Nephron (organoid): ENCODE results near the gene ZNF764.
A peak's percentile ranks its signal among the peaks of the same experiment; 100 is the strongest.
"Not testable (repeated sequence)": the region's sequence is repeated elsewhere in the genome, so short reads cannot be mapped to it uniquely, and the experiment has no call there.

ENCODE experiments used
- H3K27ac Mint-ChIP-seq, 3 experiments: 2 replicates each; pipeline ENCODE4 v1.8.0; 2020; ENCODE audit warnings: mixed read lengths in 3 of 3, mild to moderate bottlenecking in 2 of 3, moderate library complexity in 1 of 3
- H3K27me3 Mint-ChIP-seq: 2 replicates; pipeline ENCODE4 v1.8.0; 2021; ENCODE audit warnings: low read depth, mild to moderate bottlenecking, moderate library complexity, mixed read lengths
- H3K36me3 Mint-ChIP-seq: 2 replicates; pipeline ENCODE4 v1.8.0; 2020; ENCODE audit warnings: low read depth, mixed read lengths
- H3K4me1 Mint-ChIP-seq: 2 replicates; pipeline ENCODE4 v1.8.0; 2020; ENCODE audit warnings: mixed read lengths
- H3K4me3 Mint-ChIP-seq, 3 experiments: 2 replicates each; pipeline ENCODE4 v1.8.0; 2020; ENCODE audit warnings: mild to moderate bottlenecking in 3 of 3, mixed read lengths in 3 of 3, moderate library complexity in 2 of 3
- H3K9me3 Mint-ChIP-seq: 2 replicates; pipeline ENCODE4 v1.8.0; 2020; ENCODE audit warnings: mixed read lengths
- TF ChIP-seq, protein P1 (sequence below), 3 experiments: fragments of 200-600 bp; sonication (generic); IDR thresholded peaks; one replicate each; pipeline ENCODE4 v1.5.0; 2021; ENCODE audit warnings: antibody characterized with exemption in 3 of 3; ENCODE audit not compliant: unreplicated experiment in 3 of 3

Gene ZNF764

DNA sequence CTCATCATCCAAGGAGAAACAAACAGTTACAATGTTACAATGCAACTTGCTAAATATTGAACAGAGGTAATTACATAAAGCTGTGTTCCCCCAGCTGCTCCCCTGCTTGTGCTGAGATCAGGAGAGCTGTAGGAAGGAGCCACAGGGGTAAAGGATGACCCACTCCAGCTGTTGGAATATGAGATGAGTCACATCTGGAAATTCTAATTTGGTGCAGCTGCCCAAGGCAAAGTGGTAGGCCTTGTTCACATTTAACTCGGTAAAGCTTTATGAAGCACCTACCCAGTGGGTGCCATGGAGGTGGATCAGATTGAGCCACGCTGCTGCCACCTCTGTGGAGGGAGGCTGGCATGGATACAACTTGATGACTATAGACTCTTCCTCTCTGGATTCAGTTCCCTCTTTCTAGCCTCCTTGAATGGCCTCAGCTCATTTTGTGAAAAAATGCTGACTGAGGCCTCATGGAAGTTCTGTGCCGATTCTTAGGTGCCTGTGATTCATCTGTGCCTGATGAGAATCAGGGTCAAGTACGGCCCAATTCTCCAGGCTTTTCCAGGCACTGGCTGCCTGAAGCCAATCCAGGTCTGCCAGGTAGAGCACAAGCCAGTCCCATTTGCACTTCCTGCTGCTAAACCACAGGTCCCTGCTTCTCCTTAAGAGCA is 44.6 kb upstream of the ZNF764 start:
- Mint-ChIP-seq H3K4me1 (peaks cover 5% of the 10 kb centered on the region), H3K9me3 (no peaks in the 10 kb centered on the region), H3K4me3 (no peak overlapping the region), H3K27ac (peak overlapping the region; percentile 55 to 84 (median 67)), H3K27me3 (no peaks in the 10 kb centered on the region), H3K36me3 (peaks cover 60% of the 10 kb centered on the region)
- TF ChIP-seq, protein P1, sequence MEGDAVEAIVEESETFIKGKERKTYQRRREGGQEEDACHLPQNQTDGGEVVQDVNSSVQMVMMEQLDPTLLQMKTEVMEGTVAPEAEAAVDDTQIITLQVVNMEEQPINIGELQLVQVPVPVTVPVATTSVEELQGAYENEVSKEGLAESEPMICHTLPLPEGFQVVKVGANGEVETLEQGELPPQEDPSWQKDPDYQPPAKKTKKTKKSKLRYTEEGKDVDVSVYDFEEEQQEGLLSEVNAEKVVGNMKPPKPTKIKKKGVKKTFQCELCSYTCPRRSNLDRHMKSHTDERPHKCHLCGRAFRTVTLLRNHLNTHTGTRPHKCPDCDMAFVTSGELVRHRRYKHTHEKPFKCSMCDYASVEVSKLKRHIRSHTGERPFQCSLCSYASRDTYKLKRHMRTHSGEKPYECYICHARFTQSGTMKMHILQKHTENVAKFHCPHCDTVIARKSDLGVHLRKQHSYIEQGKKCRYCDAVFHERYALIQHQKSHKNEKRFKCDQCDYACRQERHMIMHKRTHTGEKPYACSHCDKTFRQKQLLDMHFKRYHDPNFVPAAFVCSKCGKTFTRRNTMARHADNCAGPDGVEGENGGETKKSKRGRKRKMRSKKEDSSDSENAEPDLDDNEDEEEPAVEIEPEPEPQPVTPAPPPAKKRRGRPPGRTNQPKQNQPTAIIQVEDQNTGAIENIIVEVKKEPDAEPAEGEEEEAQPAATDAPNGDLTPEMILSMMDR (IDR thresholded peaks at IDR 0.05; ENCODE audit: unreplicated experiment in 3 of 3), result no peak

DNA sequence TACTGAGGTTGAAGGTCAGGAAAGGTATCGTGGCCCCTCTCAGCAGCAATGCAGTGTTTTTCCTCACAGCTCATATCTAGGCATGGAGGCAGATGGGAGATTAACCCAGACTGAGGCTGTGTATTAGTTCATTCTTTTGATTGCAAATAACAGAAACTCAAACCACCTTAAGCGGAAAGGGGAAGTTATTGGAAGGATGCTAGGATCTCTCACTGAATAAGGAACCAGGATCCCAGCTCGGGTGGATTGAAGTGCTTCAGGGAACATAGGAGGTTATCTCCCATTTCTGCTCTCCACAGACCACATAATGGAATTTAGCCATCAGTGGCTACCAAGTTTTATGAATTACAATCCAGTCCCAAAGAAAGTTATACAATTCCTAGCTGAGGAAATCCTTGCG is 43.8 kb upstream of the ZNF764 start:
- Mint-ChIP-seq H3K27ac (peak overlapping the region; percentile 36 to 67 (median 55)), H3K27me3 (no peaks in the 10 kb centered on the region), H3K4me1 (peaks cover 5% of the 10 kb centered on the region)

DNA sequence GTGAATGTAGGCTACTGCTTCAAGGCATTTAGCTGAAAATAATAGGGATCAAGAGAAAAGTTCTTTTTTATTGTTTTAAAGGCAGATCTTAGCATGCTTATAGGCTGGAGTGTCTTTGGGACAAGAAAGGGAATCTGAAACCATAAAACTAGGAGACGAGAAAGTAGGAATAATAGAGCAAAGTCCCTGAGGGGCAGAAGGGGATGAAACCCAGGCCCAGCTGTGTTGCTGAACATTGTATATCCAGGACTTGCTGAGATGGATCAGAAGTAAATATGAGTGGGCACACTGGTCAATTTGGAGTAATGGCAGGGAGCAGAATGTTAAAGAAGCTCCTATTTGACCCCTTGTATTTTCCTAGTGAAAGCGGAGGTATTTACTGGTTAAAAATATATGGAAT is 42.8 kb upstream of the ZNF764 start:
- H3K4me3 Mint-ChIP-seq, result no peak overlapping the region
- no peaks in the 10 kb centered on the region for H3K27me3 Mint-ChIP-seq
- peaks cover 5% of the 10 kb centered on the region for H3K4me1 Mint-ChIP-seq
- no peak overlapping the region for H3K27ac Mint-ChIP-seq
- no peaks in the 10 kb centered on the region for H3K9me3 Mint-ChIP-seq
- peaks cover 48% of the 10 kb centered on the region for H3K36me3 Mint-ChIP-seq
- TF ChIP-seq, protein P1 (IDR thresholded peaks at IDR 0.05; ENCODE audit: unreplicated experiment in 3 of 3), result no peak

More for the DNA sequence above, 43.8 kb upstream of the ZNF764 start:
- TF ChIP-seq, protein P1 (IDR thresholded peaks at IDR 0.05; ENCODE audit: unreplicated experiment in 3 of 3), result no peak
- Mint-ChIP-seq H3K9me3 (no peaks in the 10 kb centered on the region), H3K36me3 (peaks cover 56% of the 10 kb centered on the region), H3K4me3 (no peak overlapping the region)

DNA sequence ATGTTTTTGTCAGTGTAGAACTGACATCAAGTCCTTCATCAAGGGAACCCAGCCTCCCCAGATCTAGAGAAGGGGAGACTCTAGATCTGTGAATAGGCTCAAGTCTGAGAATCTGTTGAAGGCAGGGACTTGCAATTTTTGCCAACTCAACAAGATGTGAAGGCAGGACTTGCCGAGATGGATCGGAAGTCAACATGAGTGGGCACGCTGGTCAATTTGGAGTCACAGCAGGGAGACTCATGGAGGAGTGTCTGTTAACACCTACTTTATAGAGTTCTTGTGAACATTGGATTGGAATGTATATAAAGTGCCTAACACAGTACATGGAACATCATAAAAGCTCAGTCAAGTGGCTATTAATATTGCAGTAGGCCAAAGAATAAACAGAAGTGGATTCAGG is 42.0 kb upstream of the ZNF764 start:
- no peak overlapping the region for H3K27ac Mint-ChIP-seq
- H3K36me3 Mint-ChIP-seq, result peaks cover 43% of the 10 kb centered on the region
- H3K4me1 Mint-ChIP-seq, result peaks cover 5% of the 10 kb centered on the region
- H3K4me3 Mint-ChIP-seq, result no peak overlapping the region
- H3K9me3 Mint-ChIP-seq, result no peaks in the 10 kb centered on the region
- H3K27me3 Mint-ChIP-seq, result no peaks in the 10 kb centered on the region
- TF ChIP-seq, protein P1 (IDR thresholded peaks at IDR 0.05; ENCODE audit: unreplicated experiment in 3 of 3), result no peak

DNA sequence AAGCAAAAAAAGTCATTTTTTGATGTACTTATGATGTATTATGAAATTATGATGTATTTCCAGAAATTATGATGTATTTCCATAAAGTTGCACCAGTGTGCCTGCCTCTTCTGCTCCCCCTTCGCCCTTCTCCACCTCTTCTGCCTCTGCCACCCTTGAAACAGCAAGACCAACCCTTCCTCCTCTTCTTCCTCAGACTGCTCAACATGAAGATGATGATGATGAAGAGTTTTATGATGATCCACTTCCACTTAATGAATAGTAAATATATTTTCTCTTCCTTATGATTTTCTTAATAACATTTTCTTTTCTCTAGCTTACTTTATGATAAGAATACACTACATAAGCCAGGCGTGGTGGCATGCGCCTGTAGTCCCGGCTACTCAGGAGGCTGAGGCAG is 34.7 kb upstream of the ZNF764 start:
- Mint-ChIP-seq H3K27ac (no peak overlapping the region), H3K36me3 (peaks cover 8% of the 10 kb centered on the region), H3K4me1 (no peaks in the 10 kb centered on the region), H3K27me3 (no peaks in the 10 kb centered on the region), H3K4me3 (no peak overlapping the region), H3K9me3 (no peaks in the 10 kb centered on the region)
- TF ChIP-seq, protein P1 (IDR thresholded peaks at IDR 0.05; ENCODE audit: unreplicated experiment in 3 of 3), result no peak

DNA sequence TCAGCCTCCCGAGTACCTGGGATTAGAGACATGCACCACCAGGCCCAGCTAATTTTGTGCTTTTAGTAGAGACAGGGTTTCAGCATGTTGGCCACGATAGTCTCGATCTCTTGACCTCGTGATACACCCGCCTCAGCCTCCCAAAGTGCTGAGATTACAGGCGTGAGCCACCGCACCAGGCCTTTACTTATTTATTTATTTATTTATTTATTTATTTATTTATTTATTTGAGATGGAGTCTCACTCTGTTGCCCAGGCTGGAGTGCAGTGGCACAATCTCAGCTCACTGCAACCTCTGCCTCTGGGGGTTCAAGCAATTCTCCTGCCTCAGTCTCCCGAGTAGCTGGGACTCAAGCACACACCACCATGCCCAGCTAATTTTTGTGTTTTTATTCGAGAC is 32.7 kb upstream of the ZNF764 start:
- not testable (repeated sequence) for H3K36me3 Mint-ChIP-seq

DNA sequence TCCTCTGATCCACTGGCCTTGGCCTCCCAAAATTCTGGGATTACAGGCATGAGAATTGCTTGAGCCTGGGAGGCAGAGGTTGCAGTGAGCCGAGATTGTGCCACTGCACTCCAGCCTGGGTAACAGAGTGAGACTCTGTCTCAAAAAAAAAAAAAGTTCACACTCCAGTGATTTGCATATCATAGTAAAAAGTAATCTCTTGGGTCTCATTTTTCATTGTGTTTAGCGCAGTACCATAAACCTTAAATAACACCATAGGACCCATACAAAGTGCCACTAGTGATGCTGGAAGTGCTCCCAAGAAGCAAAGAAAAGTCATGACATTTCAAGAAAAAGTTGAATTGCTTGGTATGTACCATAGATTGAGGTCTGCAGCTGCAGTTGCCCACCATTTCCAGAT is 31.4 kb upstream of the ZNF764 start:
- not testable (repeated sequence) for H3K27me3 Mint-ChIP-seq, H3K4me3 Mint-ChIP-seq, H3K9me3 Mint-ChIP-seq, H3K27ac Mint-ChIP-seq
- Mint-ChIP-seq H3K36me3 (peaks cover 10% of the 10 kb centered on the region), H3K4me1 (peaks cover 11% of the 10 kb centered on the region)

More for the DNA sequence above, 32.7 kb upstream of the ZNF764 start:
- H3K4me1 Mint-ChIP-seq, H3K4me3 Mint-ChIP-seq, H3K27ac Mint-ChIP-seq, H3K9me3 Mint-ChIP-seq, H3K27me3 Mint-ChIP-seq: not testable (repeated sequence)
